Hair follicle dermal papilla cell (primary cell): ENCODE results near the gene TUBA1C. TPM values are rescaled to one million over a fixed set of nuclear protein-coding genes. Genes with fewer than 3 reads are reported as not detected.

Experiments
- total RNA-seq: library from RNA; depleted of rRNA; stranded (reverse); fragments of >200 nt; gene quantifications from 2 replicates; pipeline ENCODE4 v1.2.3, GENCODE V29; 2012

TUBA1C gene
- total RNA-seq: 310 and 435 TPM in 2 replicates

GRCh38 chr12:49264873-49265792 is at the start of gene TUBA1C:
Gene TUBA1C (plus strand): TSS chr12:49265082. CDS start chr12:49265182, 100 bp downstream.

GRCh38 chr12:49295082-49295936 is 30.4 kb downstream of the TUBA1C start, which contains the start of gene PRPH:
Gene PRPH (plus strand): TSS chr12:49295147. CDS start chr12:49295201, 54 bp downstream.

GRCh38 chr12:49322708-49323523 is 58.0 kb downstream of the TUBA1C start, which contains the start of gene TROAP:
Gene TROAP (plus strand): TSS chr12:49323255. CDS start chr12:49323609, 354 bp downstream.

Other genes with a start within 250 kb of the TUBA1C start
- 74.5 and 87.3 TPM in 2 replicates for gene PRKAG1, start 246.3 kb upstream of the TUBA1C start, total RNA-seq
- gene KMT2D, start 204.3 kb upstream of the TUBA1C start, total RNA-seq: 39.2 and 40.6 TPM in 2 replicates
- gene RHEBL1, start 195.1 kb upstream of the TUBA1C start, total RNA-seq: 0.36 TPM in 1 of 2 replicates, not detected in the other
- not detected in 2 replicates for gene DHH, start 170.3 kb upstream of the TUBA1C start, total RNA-seq
- gene LMBR1L, start 154.2 kb upstream of the TUBA1C start, total RNA-seq: 22.5 and 36.3 TPM in 2 replicates
- 828 and 1,068 TPM in 2 replicates for gene TUBA1B, start 133.7 kb upstream of the TUBA1C start, total RNA-seq
- gene TUBA1A, start 76.0 kb upstream of the TUBA1C start, total RNA-seq: 803 and 1,028 TPM in 2 replicates
- gene PRPH, start 30.1 kb downstream of the TUBA1C start, total RNA-seq: 0.12 and 0.16 TPM in 2 replicates
- 1.8 and 3.6 TPM in 2 replicates for gene TROAP, start 58.2 kb downstream of the TUBA1C start, total RNA-seq
- gene C1QL4, start 72.1 kb downstream of the TUBA1C start, total RNA-seq: 0.12 TPM in 1 of 2 replicates, not detected in the other
- 0.32 and 1.1 TPM in 2 replicates for gene DNAJC22, start 81.8 kb downstream of the TUBA1C start, total RNA-seq
- gene SPATS2, start 102.4 kb downstream of the TUBA1C start, total RNA-seq: 15.8 and 23.4 TPM in 2 replicates